Fibroblast of mammary gland (primary cell): ENCODE data around the gene CDR2.

Experiments
- DNase-seq: peaks from one replicate; pipeline ENCODE4 v3.0.0-alpha.2; 2010; ENCODE audit warnings: low read depth
- H3K4me3 ChIP-seq: 2 replicates; pipeline ENCODE4 v1.5.1; 2011; ENCODE audit warnings: low read depth, mild to moderate bottlenecking, low read length, moderate library complexity; ENCODE audit not compliant: control insufficient read depth
- CTCF ChIP-seq: conservative IDR thresholded peaks from 2 replicates; pipeline ENCODE4 v1.5.1; 2011; ENCODE audit warnings: low read depth, low read length, inconsistent platforms; ENCODE audit not compliant: control insufficient read depth, insufficient read depth

CDR2 gene

GRCh38 chr16:22417019-22417418 is 42.6 kb upstream of the CDR2 start:
- DNase-seq: no peak
- no peak overlapping the region for H3K4me3 ChIP-seq
- no peak for TF ChIP-seq CTCF

GRCh38 chr16:22413819-22414218 is 39.4 kb upstream of the CDR2 start:
- no peak for TF ChIP-seq CTCF
- no peak overlapping the region for H3K4me3 ChIP-seq

DNA sequence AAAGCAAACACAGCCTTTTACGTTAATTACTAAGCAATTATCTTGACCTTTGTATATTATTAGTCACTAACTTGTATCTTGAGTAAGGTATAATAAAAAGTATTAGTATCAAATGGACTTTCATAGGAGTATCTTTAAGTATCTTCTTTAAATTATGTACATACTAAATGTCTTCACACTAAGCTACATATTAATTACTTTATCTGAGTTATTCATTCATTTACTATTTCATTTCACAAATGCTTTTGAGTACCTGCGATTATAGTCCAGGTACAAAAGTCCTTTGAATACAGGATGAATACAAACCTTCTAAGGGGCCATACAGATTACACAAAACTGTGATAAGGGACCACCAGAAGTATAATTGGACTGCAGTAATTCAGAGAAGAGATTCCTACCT is 33.1 kb upstream of the CDR2 start:
- H3K4me3 ChIP-seq: no peak overlapping the region
- no peak for TF ChIP-seq CTCF
- no peak for DNase-seq

More at GRCh38 chr16:22413819-22414218, 39.4 kb upstream of the CDR2 start:
- no peak for DNase-seq

- no peak for DNase-seq
- TF ChIP-seq CTCF: no peak
- H3K4me3 ChIP-seq: no peak overlapping the region
Measured at GRCh38 chr16:22402191-22402590, 27.8 kb upstream of the CDR2 start.

GRCh38 chr16:22400900-22401299 is 26.5 kb upstream of the CDR2 start:
- no peak for TF ChIP-seq CTCF
- H3K4me3 ChIP-seq: no peak overlapping the region
- no peak for DNase-seq

GRCh38 chr16:22397931-22398330 is 23.5 kb upstream of the CDR2 start:
- no peak for TF ChIP-seq CTCF
- no peak for DNase-seq

GRCh38 chr16:22397464-22397863 is 23.0 kb upstream of the CDR2 start:
- DNase-seq: peak; percentile 90
- TF ChIP-seq CTCF: no peak
- no peak overlapping the region for H3K4me3 ChIP-seq

More at GRCh38 chr16:22397931-22398330, 23.5 kb upstream of the CDR2 start:
- H3K4me3 ChIP-seq: no peak overlapping the region
